HFF-Myc (cell line): ENCODE measurements around the gene RABEP2.
A peak's percentile ranks its signal among the peaks of the same experiment; 100 is the strongest.
"Not testable (repeated sequence)": the region's sequence is repeated elsewhere in the genome, so short reads cannot be mapped to it uniquely, and the experiment has no call there.

Experiments used
- DNase-seq: peaks from one replicate; pipeline ENCODE4 v3.0.0-alpha.2; 2011; ENCODE audit warnings: low read depth; ENCODE audit errors: extremely low read depth
- H3K4me3 ChIP-seq: replicated peaks from 2 replicates; pipeline ENCODE4 v1.5.1; 2011; ENCODE audit warnings: low read depth, mild to moderate bottlenecking, control low read depth, low read length
- CTCF ChIP-seq: IDR thresholded peaks from 2 replicates; pipeline ENCODE4 v1.5.1; 2012; ENCODE audit warnings: mild to moderate bottlenecking, low read depth, low read length, control low read depth; ENCODE audit errors: missing control alignments

Gene RABEP2

GRCh38 chr16:28924762-28925385, at the start of gene RABEP2:
RABEP2 (minus strand) TSS chr16:28925238; CDS start chr16:28925163, 75 bp downstream.
- no peak for TF ChIP-seq CTCF
- peak; percentile 54 for DNase-seq
- peak within 1 kb of the TSS; percentile 72 for H3K4me3 ChIP-seq

- H3K4me3 ChIP-seq, result peak within 1 kb of the TSS; percentile 98
- TF ChIP-seq CTCF, result no peak
- peak; percentile 84 for DNase-seq
Observed at GRCh38 chr16:28974437-28975157, 49.6 kb upstream of the RABEP2 start, which contains the start of gene SPNS1. SPNS1 (plus strand) TSS chr16:28974778; CDS start chr16:28975152, 374 bp downstream.

- peak overlapping the region; percentile 98 for H3K4me3 ChIP-seq
- peak; percentile 29 for DNase-seq
- peak; percentile 82 for TF ChIP-seq CTCF
Observed at GRCh38 chr16:28974007-28974436, 49.0 kb upstream of the RABEP2 start.

GRCh38 chr16:28969696-28970095, 44.7 kb upstream of the RABEP2 start:
- not testable (repeated sequence) for H3K4me3 ChIP-seq, DNase-seq

- no peak overlapping the region for H3K4me3 ChIP-seq
- DNase-seq, result no peak
- TF ChIP-seq CTCF, result no peak
Observed at GRCh38 chr16:28967156-28967555, 42.1 kb upstream of the RABEP2 start.

GRCh38 chr16:28964496-28964895, 39.5 kb upstream of the RABEP2 start:
- no peak overlapping the region for H3K4me3 ChIP-seq
- DNase-seq, result no peak
- TF ChIP-seq CTCF, result no peak

GRCh38 chr16:28964072-28964471, 39.0 kb upstream of the RABEP2 start:
- TF ChIP-seq CTCF, result no peak
- H3K4me3 ChIP-seq, result no peak overlapping the region
- no peak for DNase-seq
